ENCODE measurements around the gene MAGEA9.
"Not testable (repeated sequence)": the region's sequence is repeated elsewhere in the genome, so short reads cannot be mapped to it uniquely, and the experiment has no call there.

The MAGEA9 gene

DNA sequence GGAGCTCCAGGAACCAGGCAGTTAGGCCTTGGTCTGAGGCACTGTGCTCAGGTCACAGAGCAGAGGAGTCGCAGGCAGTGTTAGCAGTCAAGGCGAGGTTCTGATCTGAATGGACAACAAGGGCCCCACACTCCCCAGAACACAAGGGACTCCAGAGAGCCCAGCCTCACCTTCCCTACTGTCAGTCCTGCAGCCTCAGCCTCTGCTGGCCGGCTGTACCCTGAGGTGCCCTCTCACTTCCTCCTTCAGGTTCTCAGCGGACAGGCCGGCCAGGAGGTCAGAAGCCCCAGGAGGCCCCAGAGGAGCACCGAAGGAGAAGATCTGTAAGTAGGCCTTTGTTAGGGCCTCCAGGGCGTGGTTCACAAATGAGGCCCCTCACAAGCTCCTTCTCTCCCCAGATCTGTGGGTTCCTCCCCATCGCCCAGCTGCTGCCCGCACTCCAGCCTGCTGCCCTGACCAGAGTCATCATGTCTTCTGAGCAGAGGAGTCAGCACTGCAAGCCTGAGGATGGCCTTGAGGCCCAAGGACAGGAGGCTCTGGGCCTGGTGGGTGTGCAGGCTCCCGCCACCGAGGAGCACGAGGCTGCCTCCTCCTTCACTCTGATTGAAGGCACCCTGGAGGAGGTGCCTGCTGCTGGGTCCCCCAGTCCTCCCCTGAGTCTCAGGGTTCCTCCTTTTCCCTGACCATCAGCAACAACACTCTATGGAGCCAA lies 26.2 kb downstream of the MAGEA9 start:
- DNase-seq: no peak

DNA sequence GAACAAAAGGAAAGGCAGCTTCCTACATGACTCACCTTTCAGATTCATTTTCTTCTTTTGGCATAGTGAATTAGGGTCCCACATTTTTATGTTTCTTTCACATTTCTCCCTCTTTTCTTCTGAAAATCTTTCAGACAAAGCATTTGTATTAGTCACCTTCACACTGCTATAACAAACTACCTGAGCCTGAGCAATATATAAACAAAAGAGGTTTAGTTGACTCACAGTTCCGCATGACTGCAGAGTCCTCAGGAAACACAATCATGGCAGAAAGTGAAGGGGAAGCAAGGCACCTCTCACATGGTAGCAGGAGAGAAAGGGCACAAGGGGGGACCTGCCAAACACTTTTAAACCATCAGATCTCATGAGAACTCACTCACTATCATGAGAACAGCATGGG lies 36.9 kb downstream of the MAGEA9 start:
- DNase-seq: no peak

DNA sequence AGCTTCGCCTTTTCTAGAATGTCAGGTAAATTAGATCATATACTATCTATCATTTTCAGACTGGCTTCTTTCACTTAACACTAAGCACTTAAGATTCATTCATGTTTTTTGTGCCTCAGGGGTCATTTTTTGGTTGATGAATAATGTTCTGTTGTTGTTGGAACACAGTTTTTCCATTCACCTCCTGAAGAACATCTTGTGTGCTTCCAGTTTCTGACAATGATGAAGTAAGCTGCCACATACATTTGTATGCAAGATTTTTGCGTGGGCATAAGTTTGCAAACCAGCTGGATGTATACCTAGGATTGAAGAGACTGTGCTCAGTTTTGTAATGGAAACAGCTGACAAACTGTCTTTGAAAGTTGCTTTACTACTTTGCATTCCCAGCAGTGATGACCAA lies 37.6 kb downstream of the MAGEA9 start:
- no peak for DNase-seq

DNA sequence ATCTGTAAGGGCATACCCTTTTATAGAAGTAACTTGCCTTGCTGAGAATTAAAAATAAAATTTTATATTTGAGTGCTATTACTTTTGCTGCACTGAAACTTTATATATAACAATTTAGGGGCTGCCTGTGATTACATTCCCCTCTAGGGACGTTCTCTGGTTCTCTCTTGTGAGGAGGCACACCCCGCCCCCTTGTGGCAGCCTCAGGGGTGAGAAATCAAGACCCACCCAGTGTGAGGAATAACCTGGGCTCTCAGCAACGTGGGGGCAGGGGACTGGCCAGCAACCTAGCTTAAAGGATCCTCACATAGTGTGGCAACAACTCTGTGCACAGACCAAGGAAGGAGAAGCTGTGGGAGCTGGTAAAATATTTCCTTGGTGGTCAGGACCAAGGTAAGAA lies 43.7 kb downstream of the MAGEA9 start:
- no peak for DNase-seq

DNA sequence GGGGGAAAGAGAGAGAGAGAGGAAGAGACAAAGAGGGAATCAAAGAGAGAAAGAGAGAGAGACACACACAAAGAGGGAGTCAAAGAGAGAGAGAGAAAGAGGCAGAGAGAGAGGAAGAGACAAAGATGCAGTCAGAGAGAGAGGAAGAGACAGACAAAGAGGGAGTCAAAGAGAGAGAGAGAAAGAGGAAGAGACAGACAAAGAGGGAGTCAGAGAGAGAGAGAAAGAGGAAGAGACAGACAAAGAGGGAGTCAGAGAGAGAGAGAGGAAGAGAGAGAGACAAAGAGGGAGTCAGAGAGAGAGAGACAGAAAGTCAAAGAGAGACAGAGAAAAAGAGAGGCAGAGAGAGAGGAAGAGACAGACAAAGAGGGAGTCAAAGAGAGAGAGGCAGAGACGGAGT lies 45.5 kb downstream of the MAGEA9 start:
- no peak for DNase-seq

DNA sequence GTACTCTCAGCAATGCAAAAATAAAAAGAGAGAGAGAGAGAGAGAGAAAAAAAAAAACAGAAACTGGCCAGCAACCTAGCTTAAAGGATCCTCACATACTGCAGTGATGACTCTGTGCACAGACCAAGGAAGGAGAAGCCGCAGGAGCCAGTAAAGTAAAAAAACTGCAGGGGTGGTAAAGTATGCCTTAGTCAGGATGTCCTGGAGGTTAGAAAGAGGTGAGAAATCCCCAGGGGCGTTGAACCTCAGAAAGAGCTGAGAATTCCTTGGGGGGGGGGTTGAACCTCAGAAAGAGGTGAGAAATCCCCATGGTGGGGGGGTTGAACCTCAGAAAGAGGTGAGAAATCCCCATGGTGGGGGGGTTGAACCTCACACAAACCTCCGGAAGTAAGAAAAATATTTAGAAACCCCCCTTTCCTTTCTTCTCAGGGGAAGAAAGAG lies 48.0 kb downstream of the MAGEA9 start:
- DNase-seq: no peak

DNA sequence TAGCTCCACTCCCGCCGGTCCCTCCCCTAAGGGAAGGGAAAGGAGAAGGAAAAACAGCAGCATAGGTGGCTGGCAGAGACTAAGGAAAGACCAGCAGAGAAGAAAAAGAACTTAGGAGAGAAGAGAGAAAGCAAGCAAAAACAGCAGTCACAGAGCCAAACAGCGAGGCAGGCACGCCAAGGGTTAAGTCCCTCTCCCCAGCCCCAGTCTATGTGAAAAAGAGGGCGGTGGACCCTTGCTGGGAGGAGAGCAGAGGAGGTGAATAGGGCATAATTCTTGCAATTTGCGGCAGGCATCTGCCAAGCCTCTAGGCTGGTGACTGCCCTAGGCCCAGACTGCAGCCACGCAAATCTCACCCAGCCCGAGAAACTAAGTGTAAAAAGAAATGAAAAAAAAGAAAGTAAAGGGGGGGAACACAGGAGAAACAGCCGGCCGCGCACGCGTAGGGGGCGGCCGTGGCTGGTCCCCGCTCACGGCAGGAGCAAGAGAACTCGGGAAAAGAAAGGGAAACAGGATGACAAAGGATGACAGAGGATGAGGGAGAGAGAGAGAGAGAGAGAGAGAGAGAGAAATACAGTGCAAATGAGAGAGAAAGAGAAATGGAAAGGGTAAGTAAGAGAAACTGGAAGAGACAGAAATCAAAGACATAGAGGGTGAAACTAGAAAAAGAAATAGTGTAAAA lies 48.6 kb downstream of the MAGEA9 start:
- DNase-seq: no peak

DNA sequence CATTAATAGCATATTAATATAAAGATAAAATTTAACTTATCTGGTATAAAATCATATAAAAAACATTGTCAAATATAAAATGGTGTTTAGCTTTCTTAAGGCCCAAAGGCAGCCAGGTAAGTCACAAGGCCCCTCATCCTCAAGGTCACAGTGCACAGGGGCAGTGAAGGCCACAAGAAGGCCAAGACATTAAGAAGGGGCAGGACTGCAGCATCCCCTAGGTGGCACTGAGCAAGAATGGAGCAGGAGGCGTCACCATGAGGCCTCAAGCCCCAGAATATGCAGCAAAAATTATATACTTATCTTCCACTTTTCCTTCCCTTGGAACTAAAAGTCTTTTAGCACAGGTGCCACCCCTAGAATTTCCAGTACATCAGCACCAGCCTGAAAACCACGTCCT lies 49.7 kb downstream of the MAGEA9 start:
- no peak for DNase-seq

DNA sequence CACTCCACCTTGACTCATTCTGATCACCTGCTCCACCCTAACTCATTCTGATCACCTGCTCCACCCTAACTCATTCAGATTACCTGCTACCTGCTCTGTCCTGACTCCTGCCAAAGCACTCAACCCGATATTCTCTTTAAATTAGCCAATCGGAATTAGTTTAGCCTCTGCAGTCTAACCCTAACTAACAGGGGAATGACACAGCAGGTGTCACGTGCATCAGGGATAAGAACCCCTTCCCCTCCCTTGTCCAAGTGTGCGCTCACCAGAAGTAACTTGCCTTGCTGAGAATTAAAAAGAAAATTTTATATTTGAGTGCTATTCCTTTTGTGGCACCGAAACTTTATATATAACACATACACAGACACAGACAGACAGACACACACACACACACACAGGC lies 55.0 kb downstream of the MAGEA9 start:
- not testable (repeated sequence) for DNase-seq

DNA sequence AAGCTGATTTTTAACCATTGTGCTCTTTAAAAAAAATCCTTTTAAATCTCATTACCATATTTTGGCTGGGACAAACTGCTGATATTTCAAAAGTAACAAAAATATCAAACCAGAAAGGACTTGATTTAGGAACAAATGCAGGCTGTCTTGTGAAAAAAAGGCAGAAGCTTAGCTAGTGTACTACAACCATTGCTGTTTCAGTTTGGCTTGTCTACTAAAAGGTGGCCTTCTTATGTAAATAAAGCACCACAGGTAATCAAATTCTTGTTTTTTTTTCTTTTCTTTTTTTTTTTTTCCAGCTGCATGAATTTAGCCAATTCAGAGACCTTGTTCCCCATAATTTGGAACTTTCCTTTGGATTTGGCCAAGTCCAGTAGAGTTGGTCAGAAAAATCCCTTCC lies 55.4 kb downstream of the MAGEA9 start:
- DNase-seq: no peak

All from C1 segment of cervical spinal cord (tissue), 14 donors.